GM12875 (cell line): ENCODE measurements around the gene TBX18.

Experiments used
- H3K4me3 ChIP-seq: one replicate; pipeline ENCODE4 v1.5.1; 2011; ENCODE audit warnings: low read depth, low read length, control low read depth
- TF ChIP-seq, protein P1 (sequence below): IDR thresholded peaks from 2 replicates; pipeline ENCODE4 v1.5.1; 2011; ENCODE audit warnings: low read depth, mild to moderate bottlenecking, control low read depth, inconsistent platforms, low read length, moderate library complexity, borderline replicate concordance; ENCODE audit not compliant: insufficient read depth

The TBX18 gene

GRCh38 chr6:84681693-84682326 lies 82.6 kb downstream of the TBX18 start:
- H3K4me3 ChIP-seq: no peak overlapping the region
- TF ChIP-seq, protein P1, sequence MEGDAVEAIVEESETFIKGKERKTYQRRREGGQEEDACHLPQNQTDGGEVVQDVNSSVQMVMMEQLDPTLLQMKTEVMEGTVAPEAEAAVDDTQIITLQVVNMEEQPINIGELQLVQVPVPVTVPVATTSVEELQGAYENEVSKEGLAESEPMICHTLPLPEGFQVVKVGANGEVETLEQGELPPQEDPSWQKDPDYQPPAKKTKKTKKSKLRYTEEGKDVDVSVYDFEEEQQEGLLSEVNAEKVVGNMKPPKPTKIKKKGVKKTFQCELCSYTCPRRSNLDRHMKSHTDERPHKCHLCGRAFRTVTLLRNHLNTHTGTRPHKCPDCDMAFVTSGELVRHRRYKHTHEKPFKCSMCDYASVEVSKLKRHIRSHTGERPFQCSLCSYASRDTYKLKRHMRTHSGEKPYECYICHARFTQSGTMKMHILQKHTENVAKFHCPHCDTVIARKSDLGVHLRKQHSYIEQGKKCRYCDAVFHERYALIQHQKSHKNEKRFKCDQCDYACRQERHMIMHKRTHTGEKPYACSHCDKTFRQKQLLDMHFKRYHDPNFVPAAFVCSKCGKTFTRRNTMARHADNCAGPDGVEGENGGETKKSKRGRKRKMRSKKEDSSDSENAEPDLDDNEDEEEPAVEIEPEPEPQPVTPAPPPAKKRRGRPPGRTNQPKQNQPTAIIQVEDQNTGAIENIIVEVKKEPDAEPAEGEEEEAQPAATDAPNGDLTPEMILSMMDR: no peak

DNA sequence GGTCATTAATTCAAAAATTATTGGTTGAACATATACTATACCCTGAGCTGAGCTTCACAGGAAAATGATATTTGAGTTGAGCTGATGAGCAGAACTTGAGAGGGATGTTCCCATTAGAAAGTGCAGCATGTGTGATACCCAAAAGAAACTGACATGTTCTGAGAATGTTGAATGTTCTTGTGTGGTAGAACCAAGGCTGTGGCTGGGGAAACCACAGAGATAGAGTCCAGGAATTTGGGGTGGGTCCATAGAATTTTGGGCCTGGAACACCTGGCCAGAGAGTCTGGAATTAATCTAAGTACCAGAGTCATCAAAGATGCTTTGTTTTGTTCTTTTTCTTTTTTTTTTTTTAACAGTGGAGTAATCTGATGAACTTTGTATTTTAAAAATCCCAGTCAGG lies 88.7 kb downstream of the TBX18 start:
- TF ChIP-seq, protein P1: no peak
- H3K4me3 ChIP-seq: no peak overlapping the region

GRCh38 chr6:84674395-84674794 lies 90.0 kb downstream of the TBX18 start:
- TF ChIP-seq, protein P1: no peak
- no peak overlapping the region for H3K4me3 ChIP-seq

GRCh38 chr6:84671183-84671582 lies 93.2 kb downstream of the TBX18 start:
- TF ChIP-seq, protein P1: no peak
- H3K4me3 ChIP-seq: no peak overlapping the region

DNA sequence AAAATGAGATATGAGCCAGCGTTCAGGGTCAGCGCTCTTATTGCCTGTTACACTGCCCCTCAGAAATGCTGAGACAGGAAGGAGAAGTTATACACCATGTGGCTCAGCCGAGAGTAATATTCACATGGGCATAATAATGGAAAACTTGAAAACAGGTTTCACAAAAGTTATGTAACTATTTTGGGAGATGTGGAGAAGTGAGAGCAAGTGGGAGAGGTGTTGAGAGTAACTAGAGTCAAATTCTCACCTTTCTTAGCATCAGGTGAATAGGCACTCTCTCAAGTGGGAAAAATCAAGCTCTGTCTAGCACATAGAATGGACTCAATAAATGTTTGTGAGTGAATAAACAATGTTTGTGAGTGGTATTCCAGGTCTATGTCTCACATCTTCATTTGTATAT lies 94.5 kb downstream of the TBX18 start:
- TF ChIP-seq, protein P1: no peak
- H3K4me3 ChIP-seq: no peak overlapping the region

DNA sequence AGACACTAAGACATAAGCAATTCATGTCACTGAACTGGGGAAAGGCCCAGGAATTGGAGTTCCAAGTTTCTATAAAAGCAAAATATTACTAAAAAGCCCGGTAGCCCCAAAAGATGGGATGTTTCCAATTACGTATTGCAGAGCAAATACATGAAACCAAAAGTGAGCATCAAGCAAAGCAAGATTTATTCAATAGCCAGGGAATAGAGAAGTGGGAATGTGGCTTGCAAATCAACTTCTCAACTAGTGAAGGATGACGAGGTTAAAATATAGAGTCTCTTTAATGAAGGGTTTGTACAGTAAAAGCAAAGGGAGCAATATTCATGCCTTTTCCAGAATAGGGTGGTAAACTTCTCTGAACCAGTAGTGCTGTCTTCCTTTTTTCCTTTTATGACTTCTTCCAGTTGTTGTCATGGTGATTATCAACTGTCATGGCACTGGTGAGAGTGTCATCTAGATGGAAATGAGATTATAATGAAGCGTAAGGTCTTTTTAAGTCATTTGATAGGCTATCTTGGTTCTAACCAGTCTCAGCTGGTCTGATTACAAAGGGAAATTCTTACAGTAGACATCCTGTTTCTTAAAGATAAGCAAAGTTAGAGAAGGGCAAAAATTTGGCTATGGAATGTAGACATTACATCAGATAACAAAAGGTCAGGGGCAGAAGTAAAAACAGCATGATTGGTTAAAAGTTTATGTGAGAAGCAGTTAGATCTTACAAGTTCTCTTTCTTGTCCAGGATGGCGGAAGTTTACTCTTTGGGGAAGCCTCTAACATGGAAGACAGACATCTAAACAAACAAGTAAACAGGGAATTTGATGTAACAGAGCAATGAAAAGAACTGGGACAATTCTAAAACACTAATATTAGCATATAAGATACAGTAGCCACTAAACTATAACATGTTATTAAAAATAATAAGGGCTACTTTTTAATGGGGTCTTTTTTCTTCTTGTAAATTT lies 96.9 kb downstream of the TBX18 start:
- H3K4me3 ChIP-seq: no peak overlapping the region
- TF ChIP-seq, protein P1: no peak
